A673 (cell line): ENCODE measurements around the gene LEMD1.

Experiments used
- EZH2 ChIP-seq: fragments of 200-600 bp; sonication (generic); IDR thresholded peaks from 2 replicates; pipeline ENCODE4 v1.6.1; 2017; ENCODE audit warnings: borderline replicate concordance, low read depth, mild to moderate bottlenecking, mixed read lengths, antibody characterized with exemption, low read length; ENCODE audit not compliant: poor library complexity, severe bottlenecking
- TF ChIP-seq, protein P1 (sequence below): fragments of 300-800, 200-600 bp; sonication (generic); conservative IDR thresholded peaks from 2 replicates; pipeline ENCODE4 v1.5.1; 2017; ENCODE audit warnings: low read depth, mild to moderate bottlenecking, antibody characterized with exemption, low read length, moderate library complexity, mixed read lengths

DNA sequence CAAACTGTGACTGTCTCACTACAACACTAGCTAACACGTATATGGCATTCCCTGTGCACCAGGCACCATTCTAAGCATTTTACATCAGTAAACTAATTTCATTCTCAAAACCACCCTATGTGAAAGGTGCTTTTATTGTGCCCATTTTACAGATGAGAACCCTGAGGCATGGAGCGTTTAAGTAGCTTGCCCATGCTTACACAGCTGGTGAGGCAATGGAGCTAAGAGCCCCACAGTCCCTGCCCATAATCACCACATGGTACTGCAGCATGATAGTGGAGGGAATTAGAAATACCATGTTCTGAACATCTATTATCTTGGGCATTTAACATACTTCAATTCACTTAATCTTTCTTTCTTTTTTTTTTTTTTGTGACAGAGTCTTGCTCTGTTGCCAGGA is 34.0 kb downstream of the LEMD1 start:
- no peak for TF ChIP-seq EZH2
- TF ChIP-seq, protein P1, sequence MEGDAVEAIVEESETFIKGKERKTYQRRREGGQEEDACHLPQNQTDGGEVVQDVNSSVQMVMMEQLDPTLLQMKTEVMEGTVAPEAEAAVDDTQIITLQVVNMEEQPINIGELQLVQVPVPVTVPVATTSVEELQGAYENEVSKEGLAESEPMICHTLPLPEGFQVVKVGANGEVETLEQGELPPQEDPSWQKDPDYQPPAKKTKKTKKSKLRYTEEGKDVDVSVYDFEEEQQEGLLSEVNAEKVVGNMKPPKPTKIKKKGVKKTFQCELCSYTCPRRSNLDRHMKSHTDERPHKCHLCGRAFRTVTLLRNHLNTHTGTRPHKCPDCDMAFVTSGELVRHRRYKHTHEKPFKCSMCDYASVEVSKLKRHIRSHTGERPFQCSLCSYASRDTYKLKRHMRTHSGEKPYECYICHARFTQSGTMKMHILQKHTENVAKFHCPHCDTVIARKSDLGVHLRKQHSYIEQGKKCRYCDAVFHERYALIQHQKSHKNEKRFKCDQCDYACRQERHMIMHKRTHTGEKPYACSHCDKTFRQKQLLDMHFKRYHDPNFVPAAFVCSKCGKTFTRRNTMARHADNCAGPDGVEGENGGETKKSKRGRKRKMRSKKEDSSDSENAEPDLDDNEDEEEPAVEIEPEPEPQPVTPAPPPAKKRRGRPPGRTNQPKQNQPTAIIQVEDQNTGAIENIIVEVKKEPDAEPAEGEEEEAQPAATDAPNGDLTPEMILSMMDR, result no peak
